T-helper 1 cell treated with Interleukin-12 subunit alpha and Interleukin-12 subunit beta and Interleukin-4 antibody, amounts not matched to agents 30 μg/mL and 1 μg/mL, for 36 hours (primary cell): ENCODE data around the gene DZIP1.

Source experiments
- H3K27ac Mint-ChIP-seq: one replicate; pipeline ENCODE4 v1.8.0; 2021; ENCODE audit warnings: mild to moderate bottlenecking, mixed read lengths
- H3K27me3 Mint-ChIP-seq: one replicate; pipeline ENCODE4 v1.8.0; 2021; ENCODE audit warnings: low read depth, mixed read lengths
- H3K36me3 Mint-ChIP-seq: one replicate; pipeline ENCODE4 v1.8.0; 2021; ENCODE audit warnings: low read depth, mixed read lengths
- H3K4me1 Mint-ChIP-seq: one replicate; pipeline ENCODE4 v1.8.0; 2021; ENCODE audit warnings: low read depth, mixed read lengths
- H3K4me3 Mint-ChIP-seq: one replicate; pipeline ENCODE4 v1.8.0; 2021; ENCODE audit warnings: mild to moderate bottlenecking, moderate library complexity, mixed read lengths
- H3K9me3 Mint-ChIP-seq: one replicate; pipeline ENCODE4 v1.8.0; 2021; ENCODE audit warnings: mixed read lengths

DZIP1 gene

DNA sequence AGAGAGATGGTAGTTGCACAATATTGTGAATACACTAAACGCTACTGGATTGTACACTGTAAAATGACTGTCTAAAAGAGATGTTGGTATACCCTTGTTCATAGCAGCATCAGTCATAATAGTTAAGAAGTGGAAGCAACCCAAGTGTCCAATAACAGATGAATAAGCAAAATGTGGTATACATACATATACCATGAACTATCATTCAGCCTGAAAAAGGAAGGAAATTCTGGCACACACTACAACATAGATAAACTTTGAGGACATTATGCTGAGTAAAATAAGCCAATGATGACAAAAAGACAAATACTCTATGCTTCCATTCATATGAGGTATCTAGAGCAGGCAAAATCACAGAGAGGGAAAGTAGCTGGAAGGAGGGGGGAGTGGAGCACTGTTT is 16.0 kb downstream of the DZIP1 start:
- H3K9me3 Mint-ChIP-seq, result no peaks in the 10 kb centered on the region
- peaks cover 16% of the 10 kb centered on the region for H3K27me3 Mint-ChIP-seq
- no peak overlapping the region for H3K27ac Mint-ChIP-seq
- H3K4me1 Mint-ChIP-seq, result no peaks in the 10 kb centered on the region
- H3K36me3 Mint-ChIP-seq, result no peaks in the 10 kb centered on the region
- H3K4me3 Mint-ChIP-seq, result no peak overlapping the region

DNA sequence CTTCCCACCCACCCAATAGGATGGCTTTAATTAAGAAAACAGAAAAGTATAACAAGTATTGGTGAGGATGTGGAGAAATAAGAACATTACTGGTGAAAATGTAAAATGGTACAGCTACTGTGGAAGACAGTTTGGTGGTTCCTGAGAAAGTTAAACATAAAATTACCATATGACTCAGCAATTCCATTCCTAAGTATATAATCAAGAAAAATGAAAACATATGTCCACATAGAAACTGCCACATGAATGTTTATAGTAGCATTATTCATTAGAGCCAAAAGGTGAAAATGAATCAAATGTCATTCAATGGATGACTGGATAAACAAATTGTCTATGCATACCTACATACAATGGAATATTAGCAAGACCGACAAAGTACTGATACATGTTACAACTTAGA is 16.9 kb downstream of the DZIP1 start:
- H3K27ac Mint-ChIP-seq, result no peak overlapping the region
- no peak overlapping the region for H3K4me3 Mint-ChIP-seq
- H3K27me3 Mint-ChIP-seq, result peaks cover 17% of the 10 kb centered on the region
- no peaks in the 10 kb centered on the region for H3K9me3 Mint-ChIP-seq
- H3K4me1 Mint-ChIP-seq, result no peaks in the 10 kb centered on the region
- no peaks in the 10 kb centered on the region for H3K36me3 Mint-ChIP-seq

DNA sequence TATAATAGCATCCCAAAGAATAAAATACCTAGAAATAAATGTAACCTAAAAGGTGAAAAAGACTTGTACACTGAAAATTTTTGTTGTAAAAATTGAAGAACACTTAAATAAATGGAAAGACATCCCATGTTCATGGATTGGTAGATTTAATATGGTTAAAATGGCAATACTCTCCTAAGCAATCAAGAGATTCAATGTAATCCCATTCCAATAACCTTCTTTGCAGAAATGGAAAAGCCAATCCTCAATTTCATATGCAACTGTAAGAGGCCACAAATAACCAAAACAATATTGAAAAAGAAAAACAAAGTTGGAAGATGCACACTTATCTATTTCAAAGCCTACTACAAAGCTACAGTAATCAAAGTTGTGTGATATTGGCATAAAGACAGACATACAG is 17.7 kb downstream of the DZIP1 start:
- peaks cover 17% of the 10 kb centered on the region for H3K27me3 Mint-ChIP-seq
- H3K9me3 Mint-ChIP-seq, result no peaks in the 10 kb centered on the region
- H3K27ac Mint-ChIP-seq, result no peak overlapping the region
- H3K36me3 Mint-ChIP-seq, result no peaks in the 10 kb centered on the region
- H3K4me1 Mint-ChIP-seq, result no peaks in the 10 kb centered on the region
- H3K4me3 Mint-ChIP-seq, result no peak overlapping the region

DNA sequence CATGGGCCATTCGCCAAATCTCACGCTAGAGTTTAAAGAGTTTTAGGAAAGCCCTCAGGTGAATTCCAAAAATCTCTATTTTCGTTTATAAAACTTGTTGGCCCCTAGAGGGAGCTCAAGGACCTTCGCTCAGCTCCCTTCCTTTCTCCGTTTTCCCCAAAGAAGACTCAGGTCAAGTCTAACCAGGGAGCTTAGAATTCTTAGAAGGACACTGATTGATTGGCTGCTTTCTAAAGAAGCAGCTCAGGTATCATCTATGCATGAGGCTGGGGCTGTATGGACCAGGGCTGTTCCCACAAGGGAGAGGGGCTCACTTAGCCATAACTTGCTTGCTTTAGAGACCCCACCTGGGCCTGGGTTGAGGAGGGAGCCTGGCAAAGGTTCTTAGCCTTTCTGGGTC is 20.5 kb downstream of the DZIP1 start:
- Mint-ChIP-seq H3K27me3 (peaks cover 14% of the 10 kb centered on the region), H3K9me3 (no peaks in the 10 kb centered on the region), H3K4me1 (no peaks in the 10 kb centered on the region), H3K36me3 (no peaks in the 10 kb centered on the region), H3K4me3 (no peak overlapping the region), H3K27ac (no peak overlapping the region)

DNA sequence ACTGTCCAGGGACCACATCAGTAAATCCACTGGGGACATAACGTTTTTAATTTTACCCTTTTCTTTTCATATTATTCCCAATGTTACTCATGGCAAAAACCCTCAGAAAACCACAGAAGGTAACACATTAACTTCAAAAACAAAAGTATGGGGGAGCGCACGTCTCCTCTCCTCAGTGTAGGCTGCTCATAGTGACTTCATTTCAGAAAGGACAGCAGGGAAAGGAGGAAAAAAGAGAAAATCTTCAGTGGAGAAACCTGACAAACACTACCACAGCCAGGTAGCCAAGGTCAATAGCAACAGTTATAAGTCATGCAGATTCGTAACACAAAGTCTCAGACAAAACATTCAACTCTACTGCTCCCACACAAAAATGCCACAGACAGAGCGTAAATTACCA is 21.4 kb downstream of the DZIP1 start:
- Mint-ChIP-seq H3K4me1 (no peaks in the 10 kb centered on the region), H3K27me3 (peaks cover 9% of the 10 kb centered on the region), H3K9me3 (no peaks in the 10 kb centered on the region), H3K4me3 (no peak overlapping the region), H3K36me3 (no peaks in the 10 kb centered on the region), H3K27ac (no peak overlapping the region)

DNA sequence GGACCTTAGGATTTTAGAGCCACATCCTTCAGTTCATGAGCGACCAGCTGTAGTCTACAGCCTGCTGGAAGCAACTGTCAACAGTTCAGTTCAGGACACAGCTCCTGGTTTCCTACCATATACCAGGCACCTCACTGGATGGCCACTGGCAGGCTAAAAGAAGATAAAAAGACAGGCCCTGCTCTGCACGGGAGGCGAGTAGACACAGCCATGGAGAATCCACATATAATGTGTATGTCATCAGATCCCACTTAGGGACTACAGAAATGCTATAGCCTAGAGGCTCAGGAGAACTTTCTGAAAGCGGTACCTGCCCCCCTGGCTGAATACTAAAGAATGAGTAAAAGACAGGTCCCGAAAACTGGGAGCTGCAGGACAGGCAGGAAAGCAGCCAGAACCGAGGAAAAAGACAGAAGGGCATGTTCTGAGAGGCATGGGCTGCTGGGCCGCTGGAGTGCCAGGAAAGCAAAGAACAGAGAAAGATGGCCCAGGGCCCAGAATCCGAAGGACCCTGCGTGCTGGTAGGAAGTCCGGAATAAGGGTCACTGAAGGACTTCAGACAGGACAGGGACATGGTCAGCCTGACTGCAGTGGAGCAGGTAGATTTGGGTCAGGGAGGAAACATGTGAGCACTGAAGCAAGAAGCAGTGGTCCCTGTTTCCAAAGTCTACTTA is 23.5 kb downstream of the DZIP1 start:
- no peaks in the 10 kb centered on the region for H3K9me3 Mint-ChIP-seq
- H3K36me3 Mint-ChIP-seq, result no peaks in the 10 kb centered on the region
- H3K4me3 Mint-ChIP-seq, result no peak overlapping the region
- no peaks in the 10 kb centered on the region for H3K4me1 Mint-ChIP-seq
- H3K27ac Mint-ChIP-seq, result no peak overlapping the region
- peaks cover 9% of the 10 kb centered on the region for H3K27me3 Mint-ChIP-seq

DNA sequence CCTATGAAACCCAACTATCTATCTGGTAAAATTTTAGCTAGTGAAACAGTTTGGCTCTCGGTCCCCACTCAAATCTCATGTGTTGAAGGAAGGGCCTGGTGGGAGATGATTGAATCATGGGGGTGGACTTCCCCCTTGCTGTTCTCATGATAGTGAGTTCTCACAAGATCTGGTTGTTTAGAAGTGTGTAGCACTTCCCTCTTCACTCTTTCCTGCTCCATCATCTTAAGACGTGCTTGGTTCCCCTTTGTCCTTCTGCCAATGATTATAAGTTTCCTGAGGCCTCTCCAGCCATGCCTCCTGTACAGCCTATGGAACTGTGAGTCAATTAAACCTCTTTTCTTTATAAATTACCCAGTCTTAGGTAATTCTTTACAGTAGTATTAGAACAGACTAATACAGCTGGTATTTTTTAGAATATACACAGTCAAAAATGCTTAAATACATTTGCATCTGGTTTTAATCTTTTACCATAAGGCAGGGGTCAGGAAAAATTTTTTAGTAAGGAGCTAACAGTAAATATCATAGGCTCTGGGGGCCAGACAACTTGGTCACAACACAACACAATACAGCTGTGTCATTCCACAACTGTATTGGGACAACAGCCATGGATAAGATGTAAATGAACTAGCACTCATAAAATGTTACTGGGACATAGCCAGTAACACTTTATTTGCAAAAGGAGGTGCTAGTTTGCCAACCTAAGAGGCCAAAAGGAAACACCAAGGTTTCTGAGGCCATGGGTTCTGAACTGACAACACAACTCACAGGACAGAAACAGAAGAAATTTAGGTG is 24.3 kb downstream of the DZIP1 start:
- no peaks in the 10 kb centered on the region for H3K9me3 Mint-ChIP-seq
- peaks cover 5% of the 10 kb centered on the region for H3K27me3 Mint-ChIP-seq
- no peaks in the 10 kb centered on the region for H3K4me1 Mint-ChIP-seq
- H3K4me3 Mint-ChIP-seq, result no peak overlapping the region
- no peak overlapping the region for H3K27ac Mint-ChIP-seq
- H3K36me3 Mint-ChIP-seq, result no peaks in the 10 kb centered on the region

DNA sequence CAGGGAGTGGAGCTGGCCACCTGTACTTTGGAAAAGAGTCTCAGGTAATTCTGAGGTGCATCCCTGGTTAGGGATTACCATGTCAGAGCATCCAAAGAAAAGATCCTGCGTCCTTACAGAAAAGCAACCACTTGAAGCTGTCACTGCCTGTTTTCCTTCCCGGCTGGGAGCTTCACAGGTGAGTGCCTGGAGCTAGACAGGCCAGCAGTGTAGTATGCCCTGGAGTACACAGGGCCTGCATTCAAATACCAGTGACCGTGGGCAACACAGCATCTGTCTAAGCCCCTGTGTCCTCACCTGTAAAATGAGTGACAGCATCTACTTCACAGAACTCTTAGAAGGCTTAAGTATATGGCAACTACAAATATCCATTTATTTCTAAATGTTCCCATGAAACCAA is 29.0 kb downstream of the DZIP1 start:
- Mint-ChIP-seq H3K36me3 (no peaks in the 10 kb centered on the region), H3K27ac (no peak overlapping the region), H3K9me3 (no peaks in the 10 kb centered on the region), H3K4me3 (no peak overlapping the region), H3K27me3 (no peaks in the 10 kb centered on the region), H3K4me1 (no peaks in the 10 kb centered on the region)

DNA sequence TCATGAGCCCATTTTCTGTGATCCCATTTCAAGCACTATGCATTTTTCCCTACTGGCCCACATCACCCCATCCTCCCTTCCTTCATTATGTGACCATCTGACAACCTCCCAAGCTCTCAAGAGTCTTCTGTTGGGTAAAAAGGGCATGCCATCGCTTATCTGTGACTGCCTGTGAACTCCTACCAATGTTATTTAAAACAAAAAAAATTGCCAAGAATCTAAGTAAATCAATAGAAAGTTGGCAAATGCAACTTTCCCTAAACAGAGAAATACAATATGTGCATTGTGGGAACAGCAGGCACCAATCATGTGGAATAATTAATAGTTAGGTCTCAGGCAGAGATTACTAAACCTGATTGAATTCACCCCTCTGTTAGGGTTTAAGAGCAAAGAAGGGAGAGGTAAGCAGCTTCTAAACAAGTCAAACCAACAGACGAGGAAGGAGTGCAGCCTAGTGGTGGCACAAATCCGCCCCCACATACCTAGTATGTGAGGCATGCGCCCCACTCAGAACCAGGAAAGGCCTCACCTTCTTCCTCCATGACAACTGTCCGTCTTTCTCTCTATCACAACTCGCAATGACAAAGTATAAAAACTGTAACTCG is 29.8 kb downstream of the DZIP1 start:
- no peak overlapping the region for H3K4me3 Mint-ChIP-seq
- no peaks in the 10 kb centered on the region for H3K27me3 Mint-ChIP-seq
- no peak overlapping the region for H3K27ac Mint-ChIP-seq
- H3K9me3 Mint-ChIP-seq, result no peaks in the 10 kb centered on the region
- H3K36me3 Mint-ChIP-seq, result no peaks in the 10 kb centered on the region
- no peaks in the 10 kb centered on the region for H3K4me1 Mint-ChIP-seq

DNA sequence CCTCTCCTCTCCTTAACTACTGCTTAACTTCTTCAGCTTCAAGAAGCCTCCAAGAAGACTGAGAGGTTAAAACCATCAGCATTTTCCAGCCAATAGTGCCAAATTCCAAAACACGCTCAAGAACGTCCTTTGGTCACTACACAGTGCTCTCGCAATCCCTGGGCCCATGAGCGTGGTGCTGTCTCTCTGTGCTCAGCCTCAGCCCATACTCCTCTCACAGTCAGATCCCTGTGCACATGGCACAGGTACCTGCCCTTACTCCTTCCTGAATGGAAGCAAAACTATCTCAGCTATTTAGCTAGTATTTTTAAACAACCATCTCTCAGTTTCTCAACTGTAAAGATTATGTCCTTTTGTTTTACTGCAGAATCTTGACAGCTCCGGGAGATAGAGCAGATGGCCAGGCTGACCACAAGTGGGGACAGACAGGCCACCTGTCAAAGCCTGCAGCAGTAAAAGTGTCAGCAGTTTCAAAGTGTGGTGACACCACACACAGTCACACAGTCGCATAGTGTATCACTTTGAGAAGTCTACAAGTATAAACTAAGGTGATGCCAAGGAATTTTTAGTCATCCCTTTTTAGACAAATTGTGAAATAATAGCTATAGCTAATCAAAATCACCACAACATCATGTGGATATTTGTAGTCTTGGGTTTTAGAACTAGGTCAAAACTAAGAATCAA is 35.7 kb downstream of the DZIP1 start:
- Mint-ChIP-seq H3K36me3 (no peaks in the 10 kb centered on the region), H3K4me3 (no peak overlapping the region), H3K27me3 (peaks cover 6% of the 10 kb centered on the region), H3K4me1 (no peaks in the 10 kb centered on the region), H3K27ac (no peak overlapping the region), H3K9me3 (no peaks in the 10 kb centered on the region)

DNA sequence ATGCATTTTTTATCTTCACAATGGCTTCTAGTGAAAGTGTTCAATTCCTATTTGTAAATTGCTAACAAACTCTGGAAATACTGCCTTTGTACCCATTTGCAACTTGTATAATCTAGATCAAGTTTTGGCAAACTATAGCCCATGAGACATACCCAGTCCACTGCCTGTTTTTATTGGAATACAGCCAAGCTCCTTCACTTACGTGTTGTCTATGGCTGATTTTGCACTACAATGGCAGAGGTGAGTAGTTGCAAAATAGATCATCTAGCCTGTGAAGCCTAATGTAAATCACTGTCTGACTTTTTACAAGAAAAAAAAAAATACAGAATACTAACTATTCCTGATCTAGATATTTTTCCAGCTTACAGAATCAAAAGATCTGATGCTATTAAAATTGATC is 37.1 kb downstream of the DZIP1 start:
- Mint-ChIP-seq H3K4me1 (no peaks in the 10 kb centered on the region), H3K9me3 (no peaks in the 10 kb centered on the region), H3K4me3 (no peak overlapping the region), H3K36me3 (no peaks in the 10 kb centered on the region), H3K27me3 (peaks cover 6% of the 10 kb centered on the region), H3K27ac (no peak overlapping the region)

DNA sequence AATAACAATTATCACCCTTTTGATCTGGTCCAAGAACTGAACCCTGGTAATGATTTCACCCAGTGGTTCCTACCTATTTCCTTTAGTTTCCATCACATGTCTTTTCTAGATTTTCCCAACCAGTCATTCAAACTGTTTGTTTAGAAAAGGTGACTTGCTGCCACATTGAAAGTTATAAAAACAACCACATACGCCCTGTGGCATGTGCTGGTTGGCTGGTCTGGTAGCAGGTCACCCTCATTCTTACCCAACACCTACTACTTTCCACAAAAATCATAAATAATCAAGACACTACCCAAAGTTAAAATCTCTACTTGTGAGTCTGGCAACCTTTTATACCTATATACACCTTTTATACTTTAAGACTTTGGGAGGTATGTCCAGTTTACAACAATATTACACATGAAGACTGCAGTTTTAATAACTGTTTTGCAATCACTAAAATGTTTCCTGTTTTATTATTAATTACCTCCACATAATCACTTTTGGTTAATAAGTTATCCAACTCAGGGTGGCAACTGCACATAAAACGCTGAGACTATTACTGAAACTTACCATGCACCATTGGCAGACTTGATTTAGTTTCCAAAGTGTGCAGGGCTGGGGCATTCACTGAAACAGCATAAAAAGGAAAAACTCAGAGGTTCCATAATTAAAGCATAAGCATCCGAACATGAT is 38.9 kb downstream of the DZIP1 start:
- Mint-ChIP-seq H3K27me3 (peaks cover 12% of the 10 kb centered on the region), H3K4me3 (no peak overlapping the region), H3K9me3 (no peaks in the 10 kb centered on the region), H3K4me1 (no peaks in the 10 kb centered on the region), H3K27ac (no peak overlapping the region), H3K36me3 (no peaks in the 10 kb centered on the region)

DNA sequence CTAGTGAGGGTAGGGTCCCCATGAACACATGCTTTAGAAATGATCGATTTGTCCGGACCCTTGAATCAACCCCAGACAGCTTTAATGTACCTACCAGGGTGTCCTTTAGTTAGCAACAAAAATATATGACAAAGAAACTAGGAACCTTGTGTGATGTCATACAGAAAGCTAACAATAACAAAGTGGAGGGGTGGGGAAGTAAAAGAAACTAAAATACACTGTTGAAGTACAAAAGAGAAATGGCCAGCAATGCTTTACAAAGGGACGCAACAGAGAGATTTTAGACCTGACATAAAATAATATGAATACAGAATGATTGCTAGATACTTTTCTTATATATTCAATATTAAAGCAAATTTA is 40.0 kb downstream of the DZIP1 start:
- no peak overlapping the region for H3K4me3 Mint-ChIP-seq
- no peaks in the 10 kb centered on the region for H3K9me3 Mint-ChIP-seq
- H3K27me3 Mint-ChIP-seq, result peaks cover 12% of the 10 kb centered on the region
- no peak overlapping the region for H3K27ac Mint-ChIP-seq
- no peaks in the 10 kb centered on the region for H3K4me1 Mint-ChIP-seq
- no peaks in the 10 kb centered on the region for H3K36me3 Mint-ChIP-seq

DNA sequence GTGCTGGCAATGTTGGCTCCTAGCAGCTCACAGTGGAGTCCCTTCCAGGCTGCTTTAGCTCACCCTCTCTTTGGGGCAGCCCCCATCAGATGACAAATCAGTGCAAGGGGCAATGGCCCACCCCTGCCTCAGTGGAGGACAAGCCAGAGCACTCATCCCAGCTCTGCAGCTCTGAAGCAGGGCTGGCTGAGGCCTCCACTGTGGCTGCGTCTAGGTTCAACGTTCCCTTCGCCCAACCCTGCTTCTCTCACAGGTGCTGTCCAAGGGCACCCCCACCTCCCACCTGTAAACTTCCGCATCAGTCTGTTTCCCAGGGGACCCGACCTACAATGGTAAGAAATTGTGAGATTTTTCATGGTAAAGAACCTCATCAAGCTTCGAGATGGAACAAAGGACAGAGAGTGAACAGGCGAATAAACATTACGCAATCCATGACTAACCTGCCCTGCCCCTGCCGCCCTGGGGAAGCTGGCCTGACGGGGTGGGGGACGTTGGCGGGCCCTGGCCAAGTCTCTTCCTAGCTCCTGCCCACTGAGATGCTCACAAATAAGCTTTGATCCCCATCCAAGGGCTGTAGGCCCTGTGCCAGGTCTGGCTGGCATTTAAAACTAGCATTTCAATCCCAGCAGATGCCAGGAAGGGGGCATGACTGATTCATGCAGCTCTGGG is 40.5 kb downstream of the DZIP1 start:
- Mint-ChIP-seq H3K27ac (no peak overlapping the region), H3K9me3 (no peaks in the 10 kb centered on the region), H3K4me3 (no peak overlapping the region), H3K27me3 (peaks cover 12% of the 10 kb centered on the region), H3K36me3 (no peaks in the 10 kb centered on the region), H3K4me1 (no peaks in the 10 kb centered on the region)
